HG03139 (cell line): ENCODE results near the gene SPRING1.
"Not testable (repeated sequence)": the region's sequence is repeated elsewhere in the genome, so short reads cannot be mapped to it uniquely, and the experiment has no call there.

Experiments
- ATAC-seq: cut with Tn5 transposase; IDR thresholded peaks from one replicate; pipeline ENCODE4 v1.9.1; 2021; ENCODE audit not compliant: unreplicated experiment

The SPRING1 gene

DNA sequence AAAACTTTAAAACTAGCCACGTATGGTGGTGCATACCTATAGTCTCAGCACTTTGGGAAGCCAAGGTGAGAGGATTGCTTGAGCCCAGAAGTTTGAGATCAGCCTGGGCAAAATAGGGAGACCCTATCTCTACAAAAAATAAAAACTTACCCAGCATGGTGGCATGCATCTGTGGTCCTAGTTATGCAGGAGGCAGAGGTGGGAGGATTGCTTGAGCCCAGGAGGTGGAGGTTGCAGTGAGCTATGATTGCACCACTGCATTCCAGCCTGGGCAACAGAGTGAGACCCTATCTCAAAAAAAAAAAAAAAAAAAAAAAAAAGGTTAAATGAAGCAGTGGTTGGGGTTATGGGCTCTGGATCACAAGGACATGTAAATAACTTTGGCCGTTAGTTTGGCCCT is 4.9 kb upstream of the SPRING1 start:
- ATAC-seq = not testable (repeated sequence)

DNA sequence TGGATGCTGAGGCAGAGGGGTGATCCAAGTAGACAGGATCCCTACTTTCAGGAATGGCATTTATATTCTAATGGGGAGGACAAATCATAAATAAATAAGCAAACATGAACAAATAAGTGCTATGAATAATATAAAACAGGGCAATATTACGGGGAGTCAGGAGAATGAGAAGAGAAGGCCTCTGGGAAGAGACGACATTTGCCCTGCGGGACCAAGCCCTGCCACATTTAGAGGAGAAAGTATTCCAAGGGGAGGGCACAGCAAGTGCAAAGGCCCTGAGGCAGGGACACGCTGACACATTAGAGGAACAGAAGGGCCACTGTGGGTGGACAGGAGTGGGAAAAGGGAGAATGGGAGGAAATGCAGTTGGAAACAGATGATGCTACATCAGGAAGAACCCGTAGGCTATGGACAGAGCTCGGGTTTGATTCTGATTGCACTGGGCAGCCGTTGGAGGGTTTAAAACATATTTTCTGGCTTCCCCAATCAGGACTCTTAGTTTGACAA is 1.6 kb upstream of the SPRING1 start:
- no peak for ATAC-seq

DNA sequence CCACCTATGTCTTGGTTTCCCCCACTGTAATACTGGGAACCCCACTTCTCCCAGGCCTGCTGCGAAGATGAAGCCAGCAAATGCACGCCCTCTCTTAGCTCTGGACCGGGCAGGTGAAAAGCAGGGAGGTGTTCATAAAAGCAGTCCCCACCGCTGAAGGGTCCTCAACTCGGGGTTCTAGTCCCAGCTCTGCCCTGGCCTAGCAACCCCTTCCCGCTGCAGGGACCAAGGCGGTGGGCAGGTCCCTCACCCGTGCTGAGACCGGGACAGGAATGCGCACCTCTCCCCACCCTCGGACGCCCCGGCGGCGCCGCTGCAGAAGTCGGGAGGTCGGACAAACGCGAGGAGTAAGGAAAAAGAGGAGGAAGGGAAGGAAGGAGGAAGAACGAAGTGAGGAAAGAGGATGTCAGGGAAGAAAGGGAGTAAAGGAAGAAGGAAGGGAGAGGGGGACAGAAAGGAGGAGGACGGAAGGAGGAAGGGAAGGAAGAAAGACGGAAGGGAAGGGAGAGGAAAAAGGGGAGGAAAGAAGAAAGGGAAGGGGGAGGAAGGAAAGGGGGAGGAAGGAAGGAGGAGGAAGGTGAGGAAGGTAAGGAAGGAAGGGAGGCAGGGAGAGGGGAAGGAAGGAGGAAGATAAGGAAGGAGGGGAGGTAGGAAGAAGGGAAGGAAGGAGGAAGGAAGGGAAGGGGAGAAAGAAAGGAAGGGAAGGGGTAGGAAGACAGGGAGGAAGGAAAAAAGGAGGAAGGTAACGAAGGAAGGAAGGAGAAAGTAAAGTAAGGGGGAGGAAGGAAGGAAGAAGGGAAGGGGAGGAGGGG is 701 bp downstream of the SPRING1 start:
- no peak for ATAC-seq

DNA sequence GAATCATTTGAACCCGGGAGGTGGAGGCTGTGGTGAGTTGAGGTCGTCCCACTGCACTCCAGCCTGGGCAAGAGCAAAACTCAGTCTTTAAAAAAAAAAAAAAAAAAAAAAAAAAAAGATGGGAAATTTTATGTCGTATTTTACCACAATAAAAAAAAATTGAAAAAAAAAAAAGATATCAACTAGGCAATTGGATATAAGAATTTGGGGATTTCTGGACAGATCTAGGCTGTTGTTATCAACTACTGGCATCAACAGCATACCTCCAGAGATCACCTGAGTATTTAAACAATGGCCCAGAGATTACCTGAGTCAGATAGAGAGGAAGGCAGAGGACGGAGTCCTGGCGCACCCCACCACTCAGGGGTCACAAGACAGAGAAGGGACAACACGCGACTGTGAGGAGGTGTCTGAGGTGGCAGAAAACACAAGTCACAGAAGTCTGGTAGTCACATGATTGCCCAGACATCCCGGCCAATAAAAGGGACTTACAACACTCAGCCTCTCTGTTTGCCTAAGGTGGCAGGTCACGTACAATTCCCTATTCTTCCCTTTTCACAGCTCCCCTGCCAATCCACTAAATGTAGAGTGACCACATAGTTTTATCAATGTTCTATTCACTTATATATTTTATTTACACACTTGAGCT is 1.8 kb downstream of the SPRING1 start:
- no peak for ATAC-seq

DNA sequence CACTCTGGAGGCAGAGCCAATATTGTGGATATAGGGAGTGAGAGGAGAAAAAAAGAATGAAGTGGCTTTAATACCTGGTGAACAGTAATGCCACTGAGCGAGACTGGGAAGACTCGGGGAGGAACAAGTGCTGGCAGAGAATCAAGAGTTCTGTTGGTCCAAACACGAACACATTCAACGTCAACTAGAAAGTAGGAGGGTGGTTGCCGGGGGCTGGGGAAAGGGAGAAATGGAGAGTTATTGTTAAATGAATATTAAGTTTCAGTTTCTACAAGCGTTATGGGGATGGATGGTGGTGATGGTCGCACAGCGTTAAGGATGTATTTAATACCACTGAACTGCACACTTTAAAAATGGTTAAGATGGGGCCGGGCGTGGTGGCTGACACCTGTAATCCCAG is 2.8 kb downstream of the SPRING1 start:
- no peak for ATAC-seq

DNA sequence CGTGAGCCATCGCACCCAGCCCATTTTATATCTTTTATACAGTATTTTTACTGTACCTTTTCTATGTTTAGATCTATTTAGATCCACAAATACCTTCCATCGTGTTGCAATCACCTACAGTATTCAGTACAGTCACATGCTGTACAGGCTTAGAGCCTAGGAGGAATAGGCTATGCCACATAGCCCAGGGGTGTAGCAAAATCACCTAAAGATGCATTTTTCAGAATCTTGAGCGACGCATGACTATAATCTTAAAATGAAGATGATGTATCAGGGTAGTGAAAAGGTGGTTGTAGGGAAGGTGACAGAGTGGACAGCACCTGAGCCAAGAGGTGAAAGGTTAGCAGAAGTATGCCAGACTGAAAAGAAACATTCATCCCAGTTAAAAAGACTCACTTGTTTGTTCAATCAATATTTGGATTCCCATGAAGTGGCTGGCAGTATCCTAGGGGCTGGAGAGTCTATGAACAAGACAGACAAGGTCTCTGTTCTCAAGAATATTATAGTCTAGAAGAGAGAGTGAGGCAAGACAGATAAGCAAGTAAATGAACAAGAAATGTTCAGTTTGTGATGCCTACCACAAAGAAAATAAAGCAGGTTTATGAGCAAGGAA is 3.6 kb downstream of the SPRING1 start:
- no peak for ATAC-seq

DNA sequence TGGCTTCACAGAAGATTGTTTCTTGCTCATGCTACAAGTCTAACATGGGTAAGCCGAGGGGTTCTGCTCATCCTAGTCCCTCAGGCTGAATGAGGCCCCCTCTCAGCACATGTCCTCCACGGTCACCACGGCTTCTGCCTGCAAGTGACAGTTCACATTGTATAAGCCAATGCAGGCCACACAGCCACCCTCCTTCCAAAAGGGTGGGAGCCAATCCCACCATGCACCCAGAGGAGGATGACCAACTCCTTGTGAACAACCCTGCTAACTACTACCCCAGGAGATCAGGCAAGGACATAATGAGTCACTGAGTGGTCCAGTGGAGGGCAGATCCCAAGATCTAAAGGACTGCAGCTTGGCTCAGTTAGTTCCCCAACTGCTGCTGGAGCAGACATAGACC is 6.1 kb downstream of the SPRING1 start:
- ATAC-seq = no peak

DNA sequence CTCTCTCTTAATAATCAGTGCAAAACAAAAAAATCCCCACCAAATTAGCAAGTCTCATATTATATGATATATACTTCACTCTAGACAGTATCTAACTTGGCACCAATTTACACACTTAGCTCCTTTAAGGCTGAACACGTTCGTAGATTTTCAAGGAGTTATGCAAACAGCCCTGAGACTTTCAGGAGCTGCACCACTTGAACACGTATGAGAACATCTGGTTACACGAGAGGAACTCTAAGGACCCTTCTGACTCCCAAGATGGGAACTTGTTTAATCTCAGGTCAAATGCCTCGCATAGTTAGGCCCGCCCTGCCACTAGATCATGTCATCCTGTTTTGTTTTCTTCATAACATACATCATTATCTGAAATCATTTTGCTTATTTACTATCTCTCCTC is 10.0 kb downstream of the SPRING1 start:
- no peak for ATAC-seq

DNA sequence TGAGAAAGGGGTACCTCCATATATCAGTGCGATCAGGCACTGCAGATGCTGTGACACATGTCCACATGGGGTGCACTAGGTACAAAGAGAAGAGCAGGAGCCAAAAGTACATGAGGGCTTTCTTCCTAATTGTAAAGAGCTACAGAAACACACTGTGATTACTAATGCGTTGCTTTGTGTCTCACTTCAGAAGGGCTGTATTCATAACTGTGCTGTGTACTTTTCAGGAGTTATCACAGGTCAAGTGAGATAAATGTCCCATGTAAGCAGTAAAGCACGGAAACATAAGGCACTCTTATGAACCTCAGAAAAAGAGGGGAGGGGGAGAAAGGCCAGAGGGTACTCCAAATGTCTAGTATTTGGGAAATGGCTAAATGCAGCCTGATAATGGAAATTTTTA is 10.6 kb downstream of the SPRING1 start:
- ATAC-seq = no peak

DNA sequence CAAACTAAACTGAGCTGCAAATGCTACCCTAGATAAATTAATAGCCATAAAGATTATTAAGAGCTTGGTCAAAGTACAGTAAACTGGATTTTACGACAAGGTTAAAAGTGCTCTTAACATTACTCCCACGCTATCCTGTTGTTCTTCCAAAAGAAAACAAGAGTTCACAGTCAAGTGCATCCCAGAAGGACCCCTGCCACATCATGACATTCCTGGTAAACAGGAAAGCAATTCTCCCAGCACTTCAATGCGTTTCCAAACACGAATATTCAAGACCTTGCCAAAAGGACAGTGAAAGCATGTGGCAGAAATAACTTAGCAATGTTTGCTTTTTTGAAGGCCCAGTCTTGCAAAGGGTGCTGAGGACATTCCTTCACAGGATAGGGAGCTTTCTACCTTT is 11.2 kb downstream of the SPRING1 start:
- ATAC-seq = no peak

DNA sequence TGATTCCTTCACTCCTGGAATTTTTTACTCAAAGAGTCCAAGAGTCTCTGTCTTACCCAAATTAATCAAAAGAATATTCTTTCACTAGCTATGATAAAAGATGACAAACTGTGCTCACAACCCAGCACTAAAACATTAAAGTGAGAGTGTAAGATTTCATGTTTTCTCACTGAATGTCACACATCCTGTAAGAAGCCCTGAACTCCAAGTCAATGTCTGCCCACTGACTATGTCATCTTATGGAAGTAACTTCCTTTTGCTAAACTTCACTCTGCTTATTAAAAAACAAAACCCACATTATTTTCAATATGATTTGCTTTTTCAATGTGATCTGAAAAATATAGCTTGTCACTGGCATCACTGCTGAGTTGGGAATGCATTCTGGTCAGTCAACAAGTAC is 15.6 kb downstream of the SPRING1 start:
- ATAC-seq = no peak

DNA sequence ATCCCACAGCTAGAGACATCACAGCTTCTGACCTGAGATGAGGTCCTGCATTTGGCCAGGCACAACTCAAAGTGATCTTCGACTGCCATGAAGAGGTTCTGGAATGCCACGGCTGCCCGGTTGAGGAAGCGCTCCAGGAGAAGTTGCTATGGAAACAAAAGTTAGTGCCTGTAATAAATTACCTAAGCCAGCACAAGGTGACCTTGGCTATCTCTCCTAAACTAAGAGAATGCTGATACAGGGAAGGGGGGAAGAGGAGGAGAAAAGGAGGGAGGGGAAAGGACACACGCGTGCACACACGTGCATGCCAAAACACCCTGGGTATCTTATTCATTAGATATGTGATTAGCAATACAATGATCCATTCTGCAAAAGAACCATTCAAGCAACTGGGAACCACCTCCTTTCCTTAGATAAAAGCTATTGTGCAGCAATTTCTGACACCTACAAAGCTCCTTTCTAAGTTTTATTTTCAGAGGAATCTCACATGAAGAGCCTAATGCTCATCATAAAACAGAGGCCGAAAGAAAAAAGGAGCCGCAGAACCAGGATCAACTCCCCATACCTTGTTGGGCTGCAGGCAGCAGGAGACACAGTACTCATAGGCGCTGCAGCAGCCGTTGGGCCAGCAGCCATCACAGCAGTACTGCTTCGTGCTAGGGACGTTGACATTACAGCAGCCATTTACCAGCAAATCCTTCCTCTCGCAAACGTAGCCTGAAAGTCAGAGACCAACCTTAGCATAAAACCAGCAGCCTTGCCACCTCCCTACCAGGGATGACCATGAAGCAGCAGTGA is 17.9 kb downstream of the SPRING1 start:
- ATAC-seq = no peak

DNA sequence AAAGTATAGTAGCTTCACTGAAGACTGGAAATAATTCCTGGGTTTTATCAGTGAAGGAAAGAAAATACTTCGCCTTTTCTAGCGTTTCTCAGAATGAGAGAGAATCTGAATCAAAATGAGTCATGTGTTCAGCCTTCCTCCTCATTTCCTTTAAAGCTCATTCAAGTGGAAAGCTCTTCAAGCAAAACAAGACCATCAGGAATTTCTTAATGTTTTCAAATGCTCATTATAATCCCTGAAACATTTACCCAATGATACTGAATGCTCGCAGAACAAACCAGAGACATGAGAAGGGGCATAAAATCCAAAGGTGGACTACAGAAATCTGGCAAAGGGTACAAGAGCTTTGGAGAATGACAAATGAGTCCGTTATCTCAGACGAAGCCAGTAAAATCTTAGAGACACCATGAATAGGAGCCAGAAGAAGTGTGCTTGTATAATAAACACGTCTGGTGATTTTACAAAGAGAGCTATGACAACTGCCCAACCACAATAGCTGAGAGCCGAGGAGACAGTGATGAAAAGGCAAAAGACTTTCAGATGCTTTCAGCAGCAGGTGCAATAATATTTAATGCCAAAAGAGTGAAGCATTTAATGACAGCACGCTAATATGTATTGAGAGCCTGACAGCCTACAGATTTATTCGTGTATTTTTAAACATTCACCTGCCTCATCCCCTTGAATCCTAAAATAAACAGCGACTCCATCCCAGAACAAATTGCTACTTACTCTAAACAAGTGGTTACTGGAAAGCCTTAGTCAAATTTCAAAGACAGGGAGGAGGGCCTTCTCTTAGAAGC is 19.0 kb downstream of the SPRING1 start:
- ATAC-seq = no peak

DNA sequence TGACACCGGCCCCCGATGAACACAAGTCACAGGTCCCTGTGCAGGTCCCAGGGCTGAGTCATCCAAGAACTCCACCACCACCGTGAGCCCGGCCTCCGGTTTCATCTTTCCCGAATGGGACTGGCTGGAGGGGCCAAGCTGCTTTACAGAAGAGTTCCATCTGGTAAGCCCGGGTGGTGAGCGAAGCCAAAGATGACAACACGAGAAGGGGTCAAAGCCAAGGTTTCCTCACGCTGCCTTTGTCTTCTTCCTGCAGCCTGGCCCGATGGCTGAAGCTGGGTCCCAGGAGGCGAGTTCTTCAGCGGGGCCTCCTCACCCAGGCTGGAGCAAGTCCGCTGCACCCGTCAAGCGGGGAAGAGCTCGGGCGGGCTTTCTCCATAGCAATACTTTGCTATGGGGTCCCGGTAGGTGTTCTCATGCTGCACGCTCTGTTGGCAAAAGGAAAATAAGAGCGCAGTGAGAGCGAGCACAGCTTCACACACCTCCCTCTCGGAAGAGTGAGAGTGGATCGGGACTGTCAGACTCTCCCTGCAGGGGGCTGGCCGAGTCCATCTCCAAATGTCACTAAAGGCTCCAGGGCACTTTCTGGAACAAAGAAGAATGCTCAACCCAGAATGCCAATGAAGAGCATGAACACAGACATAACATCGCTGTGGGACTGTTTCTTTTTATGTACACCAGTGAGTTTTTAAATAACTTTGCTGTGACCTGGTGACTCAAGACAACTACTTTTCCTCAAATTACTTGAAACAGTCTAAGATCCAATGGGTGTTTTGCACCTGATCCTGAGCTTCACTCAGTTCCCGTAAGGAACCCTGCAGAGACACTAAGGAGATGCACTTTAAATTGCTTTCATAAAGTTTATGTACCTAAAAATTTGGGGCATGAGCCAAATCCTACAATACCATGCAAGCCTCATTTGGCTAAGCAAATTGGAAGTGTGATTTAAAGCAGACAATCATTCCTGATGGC is 20.1 kb downstream of the SPRING1 start:
- no peak for ATAC-seq

DNA sequence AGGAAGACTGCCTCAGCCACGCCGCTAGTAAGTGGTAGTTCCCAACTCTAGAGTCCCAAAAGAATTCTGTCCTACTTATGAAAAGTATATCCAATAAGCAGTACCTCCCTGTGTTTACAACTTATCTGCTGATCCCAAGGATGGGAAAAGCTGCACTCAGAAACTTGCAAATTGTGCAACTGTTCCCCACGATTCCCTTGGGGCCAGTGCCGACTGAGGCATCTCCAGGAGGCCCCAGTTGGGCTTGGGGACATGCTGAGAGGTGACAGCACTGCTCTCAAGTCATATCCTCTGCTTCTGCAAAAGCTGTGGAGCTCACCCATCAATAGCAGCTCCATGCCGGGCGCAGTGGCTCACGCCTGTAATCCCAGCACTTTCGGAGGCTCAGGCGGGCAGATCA is 23.7 kb downstream of the SPRING1 start:
- no peak for ATAC-seq

DNA sequence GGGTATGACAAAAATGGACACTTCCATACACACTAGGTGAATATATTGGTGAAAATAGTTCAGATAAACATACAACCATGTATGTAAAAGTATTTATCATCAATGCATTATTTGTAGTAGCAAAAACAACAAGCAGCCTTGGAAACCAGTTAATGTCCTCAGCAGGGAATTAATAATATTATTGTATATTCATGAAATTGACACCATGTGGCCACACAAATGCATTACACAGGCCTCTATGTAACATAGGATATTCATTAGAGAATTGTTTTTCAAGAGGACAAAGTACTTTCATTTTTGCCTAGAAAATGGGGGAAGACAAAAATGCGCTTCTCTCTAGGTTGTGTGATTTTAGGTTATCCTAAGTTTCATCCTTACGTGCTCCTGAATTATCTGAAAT is 24.3 kb downstream of the SPRING1 start:
- ATAC-seq = no peak

DNA sequence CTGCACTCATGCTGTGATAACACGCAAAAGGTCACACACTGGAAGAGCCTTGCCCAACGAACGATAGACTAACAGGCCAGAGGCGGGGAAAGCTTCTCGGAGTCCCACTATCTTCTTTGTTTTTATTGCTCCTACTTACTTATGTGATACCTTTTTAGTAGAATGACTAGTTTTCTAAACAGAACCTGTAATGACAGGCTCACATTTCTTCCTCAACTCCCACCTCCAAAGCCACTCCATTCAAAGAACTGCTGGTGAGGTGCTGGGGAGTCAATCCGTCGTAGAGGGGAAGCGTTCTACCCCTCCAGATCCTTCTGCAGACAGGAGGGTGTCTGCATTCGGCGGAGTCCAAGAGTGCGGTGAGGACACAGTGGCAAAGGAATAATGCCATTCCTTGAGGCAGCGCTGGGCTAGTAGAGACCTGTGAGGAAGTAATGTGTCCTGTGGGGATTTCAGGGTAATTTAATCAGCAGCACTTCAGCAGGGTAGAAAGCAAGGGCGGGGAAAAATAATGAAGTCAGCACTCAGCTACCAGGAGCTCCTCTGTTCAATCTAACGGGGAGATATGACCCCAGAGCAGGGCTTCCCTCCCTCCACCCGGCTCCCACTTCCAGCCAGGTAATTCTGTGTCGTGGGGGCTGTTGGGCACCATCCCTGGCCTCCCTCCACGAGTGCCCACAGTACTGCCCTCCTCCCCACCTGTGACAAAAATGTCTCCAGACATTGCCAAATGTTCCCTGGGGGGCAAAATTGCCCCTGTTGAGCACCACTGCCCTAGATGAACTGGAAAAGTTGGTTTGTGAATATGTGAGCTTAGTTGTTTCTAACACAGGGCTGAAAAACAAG is 25.2 kb downstream of the SPRING1 start:
- ATAC-seq = no peak

DNA sequence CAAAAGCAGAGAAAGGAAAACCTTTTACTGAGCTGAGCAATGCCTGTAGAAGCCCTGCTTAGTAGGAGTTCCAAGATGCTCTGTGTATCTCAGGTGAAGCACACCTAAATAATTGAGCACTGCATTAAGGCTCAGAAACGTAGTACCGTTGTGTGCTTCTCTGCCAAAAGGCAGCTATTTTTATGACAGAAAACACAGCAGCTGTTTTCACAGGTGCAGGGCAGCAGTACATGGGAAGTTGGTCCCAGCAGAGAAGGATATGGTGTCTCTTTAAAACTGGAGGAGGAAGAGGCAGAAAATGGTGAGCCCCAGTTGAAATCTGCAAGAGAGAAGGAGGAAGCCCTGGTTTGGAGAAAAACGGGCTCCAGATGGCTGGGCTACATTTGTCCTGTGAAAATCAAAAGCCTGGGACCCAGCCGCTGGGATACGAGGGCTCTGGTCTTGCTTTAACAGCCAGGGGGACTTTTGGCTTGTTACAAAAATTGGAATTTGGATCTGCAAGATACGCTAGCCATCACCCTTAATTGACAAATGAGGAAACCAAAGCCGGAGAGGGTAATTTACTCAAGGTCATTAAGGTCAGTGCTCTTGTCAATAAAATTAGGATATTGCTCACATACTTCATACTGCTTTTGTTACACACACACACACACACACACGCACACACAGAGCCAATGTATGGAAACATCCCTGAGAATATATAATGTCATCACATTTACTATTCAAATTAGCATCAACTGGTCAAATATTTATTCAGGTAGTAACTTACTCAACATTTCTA is 27.3 kb downstream of the SPRING1 start:
- ATAC-seq = no peak
